ENCODE results near the gene PSMA7.

Gene PSMA7

DNA sequence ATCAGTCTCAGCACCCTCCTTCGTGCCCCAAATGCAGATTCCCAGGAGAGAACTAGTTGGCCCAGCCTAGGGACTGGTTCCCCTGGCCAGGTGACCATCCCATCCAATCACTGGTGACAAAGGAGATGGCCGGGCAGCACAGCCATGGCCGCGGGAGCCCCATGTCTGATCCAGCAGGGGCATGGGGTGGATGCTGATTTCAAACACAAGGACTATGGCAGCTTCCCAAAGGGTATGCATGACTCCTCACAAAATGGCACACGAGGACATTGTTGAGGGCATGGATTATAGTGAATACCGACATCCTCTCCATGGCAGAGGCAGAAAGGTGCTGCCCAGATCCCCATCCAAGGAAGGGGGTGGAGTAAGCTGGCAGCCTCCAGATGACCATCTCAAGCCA lies 30.8 kb downstream of the PSMA7 start:
- no peak for DNase-seq (ENCODE audit: low read depth)
- H3K27me3 ChIP-seq (replicated peaks; ENCODE audit: control insufficient read depth, insufficient read depth, low read length) = peaks cover 15% of the 10 kb centered on the region
- no peaks in the 10 kb centered on the region for H3K4me1 ChIP-seq (ENCODE audit: control insufficient read depth, insufficient read depth, low read length)
- H3K4me3 ChIP-seq (ENCODE audit: low read length) = no peak overlapping the region
- H3K36me3 ChIP-seq (ENCODE audit: control insufficient read depth, insufficient read depth, low read length, severe bottlenecking) = no peaks in the 10 kb centered on the region
- peaks cover 44% of the 10 kb centered on the region for H3K9me3 ChIP-seq (ENCODE audit: control insufficient read depth, low read length)
- H3K9ac ChIP-seq (ENCODE audit: low read length) = no peak overlapping the region

DNA sequence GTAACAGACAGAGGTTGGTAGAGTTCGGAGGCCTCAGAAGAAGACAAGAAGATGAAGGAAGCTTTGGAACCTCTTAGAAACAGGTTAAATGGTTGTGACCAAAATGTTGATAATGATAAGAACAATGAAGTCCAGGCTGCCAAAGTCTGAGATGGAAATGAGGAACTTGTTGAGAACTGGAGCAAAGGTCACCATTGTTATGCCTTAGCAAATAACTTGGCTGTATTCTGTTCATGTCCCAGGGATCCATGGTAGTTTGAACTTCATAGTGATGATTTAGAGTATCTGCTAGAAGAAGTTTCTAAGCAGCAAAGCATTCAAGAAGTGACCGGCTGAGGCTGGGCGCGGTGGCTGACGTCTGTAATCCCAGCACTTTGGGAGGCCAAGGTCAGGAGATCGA lies 32.0 kb downstream of the PSMA7 start:
- H3K27me3 ChIP-seq (replicated peaks; ENCODE audit: control insufficient read depth, insufficient read depth, low read length) = peaks cover 6% of the 10 kb centered on the region
- peaks cover 47% of the 10 kb centered on the region for H3K9me3 ChIP-seq (ENCODE audit: control insufficient read depth, low read length)
- H3K4me1 ChIP-seq (ENCODE audit: control insufficient read depth, insufficient read depth, low read length) = no peaks in the 10 kb centered on the region
- no peak overlapping the region for H3K4me3 ChIP-seq (ENCODE audit: low read length)
- DNase-seq (ENCODE audit: low read depth) = no peak
- no peaks in the 10 kb centered on the region for H3K36me3 ChIP-seq (ENCODE audit: control insufficient read depth, insufficient read depth, low read length, severe bottlenecking)
- no peak overlapping the region for H3K9ac ChIP-seq (ENCODE audit: low read length)

DNA sequence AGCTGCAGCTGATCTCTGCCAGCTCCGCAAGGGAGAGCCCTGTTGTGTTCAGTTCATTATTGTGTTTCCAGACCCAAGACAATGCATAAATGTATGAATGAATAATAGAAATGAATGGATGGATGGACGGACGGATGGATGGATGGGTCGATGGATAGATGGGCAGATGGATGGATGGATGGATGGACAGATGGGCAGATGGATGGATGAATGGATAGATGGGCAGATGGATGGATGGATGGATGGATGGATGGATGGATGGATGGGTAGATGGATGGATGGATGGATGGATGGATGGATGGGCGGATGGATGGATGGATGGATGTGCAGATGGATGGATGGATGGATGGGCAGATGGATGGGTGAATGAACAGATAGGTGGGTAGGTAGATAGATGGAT lies 37.6 kb downstream of the PSMA7 start:
- H3K36me3 ChIP-seq (ENCODE audit: control insufficient read depth, insufficient read depth, low read length, severe bottlenecking) = no peaks in the 10 kb centered on the region
- DNase-seq (ENCODE audit: low read depth) = no peak

DNA sequence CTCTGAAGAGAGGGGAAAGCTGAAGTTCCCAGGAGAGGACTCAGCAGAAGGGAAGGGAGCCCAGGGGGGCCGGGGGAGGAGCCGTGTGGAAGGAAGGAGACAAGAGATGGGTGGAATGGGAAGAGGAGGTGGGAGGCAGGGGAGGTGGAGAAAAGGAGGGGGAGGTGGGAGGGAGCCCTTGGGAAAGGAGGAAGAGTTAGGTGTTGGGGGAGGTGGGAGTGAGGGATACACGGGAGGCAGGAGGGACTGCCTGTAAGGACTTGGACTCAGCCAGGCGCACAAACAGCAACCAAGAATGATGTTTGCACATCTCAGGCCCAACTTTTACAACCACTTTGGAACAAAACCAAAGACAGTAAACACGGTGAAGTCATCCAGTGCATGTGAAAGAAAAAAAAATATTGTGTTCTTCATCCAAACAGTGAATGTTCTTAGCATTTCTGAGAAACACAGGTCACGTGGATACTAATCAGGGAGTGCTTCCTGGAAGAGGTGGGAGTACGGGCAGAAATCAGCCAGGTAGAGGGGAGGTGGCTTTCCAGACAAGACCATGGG lies 38.3 kb downstream of the PSMA7 start:
- peaks cover 14% of the 10 kb centered on the region for H3K27me3 ChIP-seq (replicated peaks; ENCODE audit: control insufficient read depth, insufficient read depth, low read length)
- H3K36me3 ChIP-seq (ENCODE audit: control insufficient read depth, insufficient read depth, low read length, severe bottlenecking) = no peaks in the 10 kb centered on the region
- no peak overlapping the region for H3K9ac ChIP-seq (ENCODE audit: low read length)
- H3K4me3 ChIP-seq (ENCODE audit: low read length) = no peak overlapping the region
- H3K9me3 ChIP-seq (ENCODE audit: control insufficient read depth, low read length) = peaks cover 44% of the 10 kb centered on the region
- H3K4me1 ChIP-seq (ENCODE audit: control insufficient read depth, insufficient read depth, low read length) = no peaks in the 10 kb centered on the region
- no peak for DNase-seq (ENCODE audit: low read depth)

More for the DNA sequence above, 37.6 kb downstream of the PSMA7 start:
- Histone ChIP-seq H3K4me1 (ENCODE audit: control insufficient read depth, insufficient read depth, low read length) (no peaks in the 10 kb centered on the region), H3K4me3 (ENCODE audit: low read length) (no peak overlapping the region), H3K9me3 (ENCODE audit: control insufficient read depth, low read length) (peaks cover 41% of the 10 kb centered on the region), H3K27me3 (replicated peaks; ENCODE audit: control insufficient read depth, insufficient read depth, low read length) (peaks cover 11% of the 10 kb centered on the region), H3K9ac (ENCODE audit: low read length) (no peak overlapping the region)

DNA sequence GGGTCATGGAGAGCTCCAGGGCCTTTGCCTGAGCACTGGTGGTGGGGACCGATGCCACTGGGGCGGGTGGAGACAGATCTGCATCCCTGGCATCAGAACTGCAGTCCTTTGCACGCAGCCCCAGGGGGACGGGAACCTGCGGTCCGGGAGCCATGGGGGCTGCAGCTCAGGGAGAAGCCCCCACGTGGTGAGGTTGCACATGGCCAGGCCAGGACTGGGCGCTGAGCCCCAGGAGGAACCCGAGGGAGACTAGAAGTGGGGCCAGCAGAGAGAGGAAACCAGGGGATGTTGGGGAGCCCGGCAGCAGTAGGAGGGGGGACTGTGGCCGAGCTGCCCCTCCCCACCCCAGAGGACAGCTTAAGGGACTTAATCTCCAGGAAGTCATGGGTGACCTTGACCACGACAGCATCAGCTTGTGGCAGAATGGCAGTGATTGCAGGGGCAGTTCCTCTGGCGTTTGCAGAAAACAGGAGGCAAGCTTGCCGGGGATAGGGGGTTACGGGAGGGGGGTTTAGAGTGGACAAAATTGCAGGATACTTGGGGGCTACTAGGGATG lies 38.9 kb downstream of the PSMA7 start:
- Histone ChIP-seq H3K4me1 (ENCODE audit: control insufficient read depth, insufficient read depth, low read length) (no peaks in the 10 kb centered on the region), H3K4me3 (ENCODE audit: low read length) (no peak overlapping the region), H3K9ac (ENCODE audit: low read length) (no peak overlapping the region)

DNA sequence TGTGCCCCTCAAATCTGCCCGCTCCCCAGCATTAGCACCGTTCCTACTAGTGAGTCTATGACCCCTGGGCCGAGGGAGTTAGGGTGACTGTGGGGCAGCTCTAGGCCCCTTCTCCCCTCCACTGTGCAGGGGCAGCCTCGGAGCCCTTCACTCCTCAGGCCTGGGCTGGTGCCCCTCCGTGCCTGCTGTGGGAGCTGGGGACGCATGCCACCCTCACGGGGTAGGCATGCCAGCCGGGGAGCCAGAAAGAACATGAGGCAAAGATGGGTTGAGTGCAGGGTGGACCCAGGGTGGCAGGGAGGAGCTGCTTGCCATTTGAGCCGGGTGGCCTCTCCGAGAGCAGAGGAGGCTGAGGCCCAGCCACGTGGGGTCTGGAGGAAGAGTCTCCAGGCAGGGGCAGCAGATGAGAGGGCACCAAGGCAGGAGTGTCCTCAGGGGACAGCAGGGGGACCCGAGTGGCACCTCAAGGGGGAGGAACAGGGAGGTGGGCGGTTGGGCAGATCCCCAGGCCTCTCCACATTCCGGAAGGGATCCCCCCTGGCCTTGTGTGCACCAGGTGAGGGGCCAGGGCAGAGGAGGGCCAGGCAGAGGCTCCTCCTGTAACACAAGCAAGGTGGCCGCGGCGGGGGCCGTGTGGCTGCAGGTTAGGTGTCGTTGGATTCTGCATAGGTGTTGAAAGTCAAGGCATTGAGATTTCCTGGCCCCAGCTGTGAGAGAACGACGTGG lies 39.5 kb downstream of the PSMA7 start:
- Histone ChIP-seq H3K27me3 (replicated peaks; ENCODE audit: control insufficient read depth, insufficient read depth, low read length) (peaks cover 16% of the 10 kb centered on the region), H3K4me3 (ENCODE audit: low read length) (no peak overlapping the region), H3K4me1 (ENCODE audit: control insufficient read depth, insufficient read depth, low read length) (no peaks in the 10 kb centered on the region), H3K9ac (ENCODE audit: low read length) (no peak overlapping the region), H3K9me3 (ENCODE audit: control insufficient read depth, low read length) (peaks cover 33% of the 10 kb centered on the region), H3K36me3 (ENCODE audit: control insufficient read depth, insufficient read depth, low read length, severe bottlenecking) (no peaks in the 10 kb centered on the region)
- DNase-seq (ENCODE audit: low read depth) = no peak

More for the DNA sequence above, 38.9 kb downstream of the PSMA7 start:
- H3K36me3 ChIP-seq (ENCODE audit: control insufficient read depth, insufficient read depth, low read length, severe bottlenecking) = no peaks in the 10 kb centered on the region
- peaks cover 40% of the 10 kb centered on the region for H3K9me3 ChIP-seq (ENCODE audit: control insufficient read depth, low read length)
- peaks cover 16% of the 10 kb centered on the region for H3K27me3 ChIP-seq (replicated peaks; ENCODE audit: control insufficient read depth, insufficient read depth, low read length)
- no peak for DNase-seq (ENCODE audit: low read depth)

DNA sequence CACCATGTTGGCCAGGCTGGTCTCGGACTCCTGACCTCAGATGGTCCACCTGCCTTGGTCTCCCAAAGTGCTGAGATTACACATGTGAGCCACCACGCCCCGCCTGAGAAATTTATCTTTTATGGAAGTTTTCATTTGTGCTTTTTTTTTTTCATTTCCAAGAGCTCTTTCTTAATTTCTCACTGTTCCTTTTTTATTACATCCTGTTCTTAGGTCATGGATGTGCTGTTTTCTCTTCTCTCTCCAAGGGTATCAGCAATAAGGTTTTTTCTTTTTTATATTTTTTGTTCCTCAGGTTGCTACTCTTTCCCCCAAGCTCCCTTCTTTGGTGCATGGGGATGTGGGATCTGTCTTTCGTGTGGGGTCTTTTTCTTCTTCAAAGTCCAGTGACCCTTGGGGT lies 42.1 kb downstream of the PSMA7 start:
- H3K4me1 ChIP-seq (ENCODE audit: control insufficient read depth, insufficient read depth, low read length) = no peaks in the 10 kb centered on the region
- peaks cover 18% of the 10 kb centered on the region for H3K9me3 ChIP-seq (ENCODE audit: control insufficient read depth, low read length)
- no peak for DNase-seq (ENCODE audit: low read depth)
- no peaks in the 10 kb centered on the region for H3K36me3 ChIP-seq (ENCODE audit: control insufficient read depth, insufficient read depth, low read length, severe bottlenecking)
- no peak overlapping the region for H3K9ac ChIP-seq (ENCODE audit: low read length)
- peaks cover 16% of the 10 kb centered on the region for H3K27me3 ChIP-seq (replicated peaks; ENCODE audit: control insufficient read depth, insufficient read depth, low read length)
- H3K4me3 ChIP-seq (ENCODE audit: low read length) = no peak overlapping the region

DNA sequence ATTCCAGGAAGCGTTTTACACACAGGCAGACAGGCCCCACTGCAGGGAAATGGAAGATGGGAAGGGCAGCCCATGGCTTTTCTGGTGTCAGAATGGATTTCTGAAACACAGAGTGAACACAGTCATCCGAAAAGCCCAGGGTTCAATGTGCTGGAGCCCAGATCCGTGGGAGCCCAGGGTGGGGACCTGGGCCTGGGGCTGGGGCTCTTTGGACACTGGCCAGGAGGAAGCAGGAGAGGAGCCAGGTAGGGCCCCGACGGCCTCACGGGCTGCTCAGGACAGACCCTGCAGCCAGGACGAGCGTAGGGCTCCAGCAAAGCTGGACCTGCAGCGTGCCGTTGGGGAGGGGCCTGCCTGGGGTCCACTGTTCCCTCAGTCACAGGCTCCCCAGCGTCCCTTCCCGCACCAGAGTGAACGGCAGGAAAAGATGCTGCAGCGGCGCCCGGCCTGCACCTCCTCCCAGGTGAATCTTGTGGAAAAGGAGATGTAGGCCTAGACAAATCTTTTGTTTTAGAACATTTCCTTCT lies 45.2 kb downstream of the PSMA7 start:
- H3K9me3 ChIP-seq (ENCODE audit: control insufficient read depth, low read length) = peaks cover 17% of the 10 kb centered on the region

DNA sequence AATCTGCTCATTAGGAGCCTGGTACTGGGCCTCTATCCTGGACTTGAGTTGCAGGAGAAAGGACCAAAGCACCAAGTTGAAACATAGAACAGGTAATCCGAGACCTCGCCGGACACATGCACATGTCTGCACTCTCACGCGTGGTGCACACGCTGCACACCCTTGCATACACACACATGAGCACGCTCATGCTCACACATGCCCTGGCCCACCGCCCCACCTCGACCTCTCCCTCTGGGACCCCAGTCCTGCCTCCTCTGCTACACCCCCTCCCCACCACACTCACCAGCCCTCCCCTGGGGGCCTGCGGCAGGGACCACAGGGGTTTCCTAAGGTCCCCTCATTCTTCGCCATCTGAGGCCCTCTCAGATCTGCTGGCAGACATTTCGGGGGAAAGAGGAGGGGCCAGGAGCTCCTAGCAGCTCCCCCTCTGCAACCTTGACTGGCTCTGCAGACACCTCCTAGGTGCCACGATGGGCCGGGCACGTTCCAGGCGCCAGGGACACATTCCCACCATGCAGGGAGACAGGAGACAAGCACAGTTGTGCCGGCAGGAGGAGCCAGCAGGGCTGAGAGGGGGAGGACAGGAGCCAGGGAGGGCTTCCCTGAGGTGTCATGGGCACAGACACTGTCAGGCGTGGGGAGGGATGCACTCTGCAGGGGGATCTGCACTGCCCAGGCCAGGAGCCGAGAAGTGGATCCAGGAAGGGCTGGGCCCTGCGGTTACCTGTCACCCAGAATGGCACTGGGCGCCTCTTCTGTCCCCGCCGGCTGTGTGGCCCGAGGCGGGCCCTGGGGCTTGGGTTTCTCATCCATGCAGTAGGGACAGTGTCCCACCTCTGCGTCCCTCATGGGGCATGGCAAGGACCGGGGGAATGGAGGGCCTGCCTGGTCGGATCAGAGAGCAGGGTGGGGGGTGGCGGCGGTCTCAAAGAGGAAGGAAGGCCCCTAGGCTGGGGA lies 46.5 kb downstream of the PSMA7 start:
- Histone ChIP-seq H3K9me3 (ENCODE audit: control insufficient read depth, low read length) (peaks cover 17% of the 10 kb centered on the region), H3K36me3 (ENCODE audit: control insufficient read depth, insufficient read depth, low read length, severe bottlenecking) (no peaks in the 10 kb centered on the region), H3K27me3 (replicated peaks; ENCODE audit: control insufficient read depth, insufficient read depth, low read length) (peaks cover 7% of the 10 kb centered on the region), H3K4me3 (ENCODE audit: low read length) (no peak overlapping the region), H3K4me1 (ENCODE audit: control insufficient read depth, insufficient read depth, low read length) (no peaks in the 10 kb centered on the region), H3K9ac (ENCODE audit: low read length) (no peak overlapping the region)
- no peak for DNase-seq (ENCODE audit: low read depth)

More for the DNA sequence above, 45.2 kb downstream of the PSMA7 start:
- Histone ChIP-seq H3K27me3 (replicated peaks; ENCODE audit: control insufficient read depth, insufficient read depth, low read length) (peaks cover 5% of the 10 kb centered on the region), H3K36me3 (ENCODE audit: control insufficient read depth, insufficient read depth, low read length, severe bottlenecking) (no peaks in the 10 kb centered on the region), H3K4me3 (ENCODE audit: low read length) (no peak overlapping the region), H3K9ac (ENCODE audit: low read length) (no peak overlapping the region), H3K4me1 (ENCODE audit: control insufficient read depth, insufficient read depth, low read length) (no peaks in the 10 kb centered on the region)
- no peak for DNase-seq (ENCODE audit: low read depth)

DNA sequence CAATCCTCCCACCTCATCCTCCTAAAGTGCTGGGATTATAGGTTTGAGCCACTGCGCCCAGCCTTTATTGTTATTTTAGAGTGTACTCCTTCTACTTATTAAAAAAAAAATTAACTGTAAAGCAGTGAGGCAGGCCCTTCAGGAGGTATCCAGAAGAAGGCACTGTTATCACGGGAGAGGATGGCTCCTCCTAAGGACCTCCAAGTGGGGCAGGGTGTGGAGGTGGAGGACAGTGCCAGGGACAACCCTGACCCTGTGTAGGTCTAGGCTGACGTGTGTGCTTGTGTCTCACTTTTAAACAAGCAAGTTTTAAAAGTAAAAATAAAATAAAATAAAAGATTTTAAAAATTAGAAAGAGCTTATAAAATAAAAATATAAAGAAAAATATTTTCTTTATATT lies 53.8 kb downstream of the PSMA7 start:
- Histone ChIP-seq H3K36me3 (ENCODE audit: control insufficient read depth, insufficient read depth, low read length, severe bottlenecking) (no peaks in the 10 kb centered on the region), H3K9me3 (ENCODE audit: control insufficient read depth, low read length) (no peaks in the 10 kb centered on the region), H3K4me1 (ENCODE audit: control insufficient read depth, insufficient read depth, low read length) (no peaks in the 10 kb centered on the region), H3K27me3 (replicated peaks; ENCODE audit: control insufficient read depth, insufficient read depth, low read length) (peaks cover 13% of the 10 kb centered on the region), H3K9ac (ENCODE audit: low read length) (no peak overlapping the region), H3K4me3 (ENCODE audit: low read length) (no peak overlapping the region)
- DNase-seq (ENCODE audit: low read depth) = no peak

All from adipocyte (in vitro differentiated cells).